Upper lobe of left lung (tissue), 6 donors: ENCODE results near the gene FAM156B. TPM values are rescaled to one million over a fixed set of nuclear protein-coding genes. Genes with fewer than 3 reads are reported as not detected.
"Not testable (repeated sequence)": the region's sequence is repeated elsewhere in the genome, so short reads cannot be mapped to it uniquely, and the experiment has no call there.

Source experiments
- ATAC-seq, 2 donors: fragments of 200-7000 bp; cut with Tn5 transposase; one replicate each; pipeline ENCODE4 v1.9.1; 2022; ENCODE audit warnings: mild to moderate bottlenecking in 2 of 2, moderate library complexity in 2 of 2; ENCODE audit not compliant: low FRiP score in 2 of 2
- DNase-seq, 2 donors: peaks; one replicate each; pipeline ENCODE4 v3.0.0-alpha.2; 2019 to 2020
- H3K27ac ChIP-seq, 4 donors: fragments of 200-600 bp; sonication (generic); one replicate each; pipeline ENCODE4 v1.5.1; 2016 to 2019
- H3K27me3 ChIP-seq, 4 donors: fragments of 200-600 bp; sonication (generic); one replicate each; pipeline ENCODE4 v1.5.1; 2017 to 2019
- H3K36me3 ChIP-seq, 4 donors: fragments of 200-600 bp; sonication (generic); one replicate each; pipeline ENCODE4 v1.5.1; 2016 to 2019
- H3K4me1 ChIP-seq, 4 donors: fragments of 200-600 bp; sonication (generic); one replicate each; pipeline ENCODE4 v1.5.1; 2018 to 2019
- H3K4me3 ChIP-seq, 4 donors: fragments of 200-600 bp; sonication (generic); one replicate each; pipeline ENCODE4 v1.5.1; 2017 to 2019; ENCODE audit warnings: mild to moderate bottlenecking in 2 of 4, moderate library complexity in 1 of 4
- H3K9me3 ChIP-seq, 4 donors: fragments of 200-600 bp; sonication (generic); one replicate each; pipeline ENCODE4 v1.5.1; 2018 to 2019
- EP300 ChIP-seq, 4 donors: sonication (generic); formaldehyde crosslinking; IDR thresholded peaks; one replicate each; pipeline ENCODE4 v1.5.1; 2017; ENCODE audit warnings: antibody characterized with exemption in 4 of 4, control low read depth in 2 of 4
- POLR2A ChIP-seq, 4 donors: fragments of 450-650 bp; IDR thresholded peaks; one replicate each; pipeline ENCODE4 v1.5.1; 2016 to 2017; ENCODE audit warnings: antibody characterized with exemption in 4 of 4, mild to moderate bottlenecking in 2 of 4
- POLR2AphosphoS5 ChIP-seq, 2 donors: sonication (generic); formaldehyde crosslinking; IDR thresholded peaks; one replicate each; pipeline ENCODE4 v1.5.1; 2017; ENCODE audit warnings: antibody characterized with exemption in 2 of 2
- WGBS, 2 donors: methylation state at CpG; one replicate each; pipeline ENCODE4 v1.1.5; 2017 to 2018; 5-methylcytosine and 5-hydroxymethylcytosine counted together
- total RNA-seq, 6 donors: library from RNA; depleted of rRNA in 4 of 6; stranded (reverse); fragments of >200 nt in 4 of 6; gene quantifications; one replicate each; pipeline versions ENCODE4 v1.1.0 to v1.2.1, GENCODE V29; 2016 to 2021
- TF ChIP-seq, protein P1 (sequence below), 6 experiments: fragments of 450-650 bp in 4 of 6; fragments of 200-600 bp in 2 of 6; sonication (generic) in 2 of 6; IDR thresholded peaks; one replicate each; pipeline ENCODE4 v1.5.1; 2016 to 2019; ENCODE audit warnings: antibody characterized with exemption in 6 of 6
- donor health status: DM: no; HTN: no; CAD: no; lungs with moderate emphysema.
- donor health status: DM: no; HTN: yes; CAD: no; lungs with severe emphysema.

Gene FAM156B
- total RNA-seq, 6 donors from 2014 or later: 14.1 to 216 (median 17.2) TPM

DNA sequence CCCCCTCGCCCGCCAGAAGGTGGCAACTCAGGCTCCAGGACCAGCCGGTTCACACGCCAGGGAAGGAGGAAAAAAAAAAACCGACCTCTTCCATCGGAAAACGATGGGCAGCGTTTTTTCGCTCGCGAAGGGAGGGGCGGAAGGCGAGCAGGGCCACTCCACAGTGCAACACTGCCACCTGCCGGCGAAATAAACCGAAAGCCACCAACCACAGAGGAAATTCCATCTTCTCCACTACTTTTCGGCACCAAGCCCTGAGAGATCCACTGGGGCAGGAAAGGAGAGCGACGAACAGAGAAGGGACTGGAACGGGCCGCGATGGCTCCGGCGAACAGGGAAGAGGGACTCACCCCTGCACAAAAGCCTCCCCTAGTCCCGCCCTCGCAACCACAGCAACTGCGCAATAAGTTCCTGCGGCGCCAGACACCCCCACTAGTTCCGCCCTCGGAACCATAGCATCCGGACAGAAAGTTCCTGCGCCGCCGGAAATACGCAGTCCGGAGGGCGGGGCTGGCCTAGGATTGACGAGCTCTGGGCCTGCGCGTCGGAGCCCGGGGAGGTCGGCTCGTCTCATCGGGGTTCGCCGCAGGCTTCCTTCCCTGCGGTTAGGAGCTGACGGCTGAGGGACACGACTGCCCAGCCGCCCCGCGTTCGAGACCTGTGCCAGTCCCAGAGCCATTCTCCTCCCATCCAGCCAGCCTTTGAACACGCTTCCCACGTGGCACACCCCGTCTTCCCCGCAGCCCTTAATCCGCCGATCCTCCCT, 37.8 kb downstream of the FAM156B start:
- WGBS, 2 donors: 0% methylated on average over 5 to 57 of the region's 61 CpGs
- H3K4me3 ChIP-seq: peak overlapping the region; percentile 50 to 65 (median 58)
- TF ChIP-seq POLR2AphosphoS5 (IDR thresholded peaks at IDR 0.05) (peak; percentile 83 to 86), POLR2A (IDR thresholded peaks at IDR 0.05) (peak in 3 of 4 donors; percentile 48 to 88 (median 53)), EP300 (IDR thresholded peaks at IDR 0.05) (peak in 2 of 4 donors; percentile 77 to 79)
- TF ChIP-seq, protein P1, sequence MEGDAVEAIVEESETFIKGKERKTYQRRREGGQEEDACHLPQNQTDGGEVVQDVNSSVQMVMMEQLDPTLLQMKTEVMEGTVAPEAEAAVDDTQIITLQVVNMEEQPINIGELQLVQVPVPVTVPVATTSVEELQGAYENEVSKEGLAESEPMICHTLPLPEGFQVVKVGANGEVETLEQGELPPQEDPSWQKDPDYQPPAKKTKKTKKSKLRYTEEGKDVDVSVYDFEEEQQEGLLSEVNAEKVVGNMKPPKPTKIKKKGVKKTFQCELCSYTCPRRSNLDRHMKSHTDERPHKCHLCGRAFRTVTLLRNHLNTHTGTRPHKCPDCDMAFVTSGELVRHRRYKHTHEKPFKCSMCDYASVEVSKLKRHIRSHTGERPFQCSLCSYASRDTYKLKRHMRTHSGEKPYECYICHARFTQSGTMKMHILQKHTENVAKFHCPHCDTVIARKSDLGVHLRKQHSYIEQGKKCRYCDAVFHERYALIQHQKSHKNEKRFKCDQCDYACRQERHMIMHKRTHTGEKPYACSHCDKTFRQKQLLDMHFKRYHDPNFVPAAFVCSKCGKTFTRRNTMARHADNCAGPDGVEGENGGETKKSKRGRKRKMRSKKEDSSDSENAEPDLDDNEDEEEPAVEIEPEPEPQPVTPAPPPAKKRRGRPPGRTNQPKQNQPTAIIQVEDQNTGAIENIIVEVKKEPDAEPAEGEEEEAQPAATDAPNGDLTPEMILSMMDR (IDR thresholded peaks at IDR 0.05): peak; percentile 91 to 99 (median 96)
- no peaks in the 10 kb centered on the region for H3K27me3 ChIP-seq
- peaks cover 0 to 13% (median 4%) of the 10 kb centered on the region in 4 donors for H3K4me1 ChIP-seq
- ATAC-seq: peak; percentile 98 to 99
- DNase-seq: peak; percentile 95
- no peaks in the 10 kb centered on the region for H3K9me3 ChIP-seq
- peak overlapping the region; percentile 90 to 97 (median 92) for H3K27ac ChIP-seq
- no peaks in the 10 kb centered on the region for H3K36me3 ChIP-seq

DNA sequence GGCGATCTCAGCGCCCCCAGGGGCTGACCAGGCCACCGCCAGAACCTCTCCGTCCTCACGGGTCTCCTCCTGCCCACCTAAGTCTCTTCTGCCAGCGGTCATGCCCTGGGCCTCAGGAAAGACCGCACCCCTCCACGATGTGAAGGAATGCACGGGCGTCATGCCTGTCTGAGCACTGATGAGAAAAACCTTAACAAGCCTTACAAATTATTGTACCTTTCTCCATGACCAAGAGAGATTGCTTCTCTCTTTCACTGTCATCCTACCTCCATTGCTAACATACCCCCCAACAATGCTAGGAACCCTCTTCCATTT, 38.3 kb downstream of the FAM156B start:
- WGBS, 2 donors: 3% methylated on average over 10 of the region's 10 CpGs; no CpG with 5 or more reads in 1 of the 2 donors
- not testable (repeated sequence) for DNase-seq, ATAC-seq

DNA sequence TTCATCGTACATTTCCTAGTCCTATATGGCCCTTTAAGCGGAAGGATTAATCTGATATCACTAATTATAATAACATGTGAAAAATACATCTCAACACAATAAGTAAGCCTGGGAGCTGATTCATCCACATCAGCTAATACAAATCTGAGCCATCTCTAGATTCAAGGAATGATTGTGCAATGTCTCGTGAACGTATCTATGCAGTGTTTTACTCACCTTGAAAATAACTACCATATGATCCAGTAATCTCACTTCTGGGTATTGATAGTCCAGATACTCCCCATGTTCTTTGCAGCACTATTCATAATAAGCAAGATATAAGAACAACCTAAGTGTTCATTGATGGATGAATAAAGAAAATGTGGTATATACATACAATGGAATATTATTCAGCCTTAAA, 43.6 kb downstream of the FAM156B start:
- not testable (repeated sequence) for DNase-seq, H3K4me3 ChIP-seq, H3K36me3 ChIP-seq, H3K4me1 ChIP-seq, H3K9me3 ChIP-seq, ATAC-seq, H3K27ac ChIP-seq, H3K27me3 ChIP-seq
- no CpG with 5 or more reads among the region's 4 CpGs for WGBS, 2 donors

More for the DNA sequence above, 38.3 kb downstream of the FAM156B start:
- H3K9me3 ChIP-seq, H3K36me3 ChIP-seq, H3K27me3 ChIP-seq: not testable (repeated sequence)
- H3K4me1 ChIP-seq: peaks cover 0 to 13% (median 4%) of the 10 kb centered on the region in 4 donors
- peak overlapping the region; percentile 90 to 97 (median 92) for H3K27ac ChIP-seq
- peak overlapping the region; percentile 50 to 65 (median 58) for H3K4me3 ChIP-seq

DNA sequence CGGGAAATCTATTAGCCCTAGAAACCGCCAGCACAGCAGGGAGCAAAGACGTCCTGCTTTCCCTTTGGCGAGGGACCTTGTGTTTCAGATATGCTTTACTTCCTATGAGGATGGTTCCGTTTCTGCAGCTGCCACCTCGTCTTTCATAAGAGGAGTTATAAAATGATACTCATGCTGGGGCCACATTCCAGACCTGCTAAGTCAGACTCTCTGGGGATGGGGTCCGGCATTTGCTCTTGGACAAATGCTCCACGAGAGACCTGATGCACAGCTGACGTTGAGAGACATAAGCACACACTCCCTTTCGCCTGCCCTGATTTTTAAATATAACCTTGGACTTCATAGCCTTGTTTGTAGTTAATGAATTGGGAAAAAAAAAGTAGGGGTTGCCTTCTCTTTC, 44.6 kb downstream of the FAM156B start:
- H3K9me3 ChIP-seq, H3K4me3 ChIP-seq, H3K27me3 ChIP-seq, DNase-seq, H3K36me3 ChIP-seq, ATAC-seq, H3K4me1 ChIP-seq, H3K27ac ChIP-seq: not testable (repeated sequence)
- WGBS, 2 donors: no CpG with 5 or more reads among the region's 10 CpGs

DNA sequence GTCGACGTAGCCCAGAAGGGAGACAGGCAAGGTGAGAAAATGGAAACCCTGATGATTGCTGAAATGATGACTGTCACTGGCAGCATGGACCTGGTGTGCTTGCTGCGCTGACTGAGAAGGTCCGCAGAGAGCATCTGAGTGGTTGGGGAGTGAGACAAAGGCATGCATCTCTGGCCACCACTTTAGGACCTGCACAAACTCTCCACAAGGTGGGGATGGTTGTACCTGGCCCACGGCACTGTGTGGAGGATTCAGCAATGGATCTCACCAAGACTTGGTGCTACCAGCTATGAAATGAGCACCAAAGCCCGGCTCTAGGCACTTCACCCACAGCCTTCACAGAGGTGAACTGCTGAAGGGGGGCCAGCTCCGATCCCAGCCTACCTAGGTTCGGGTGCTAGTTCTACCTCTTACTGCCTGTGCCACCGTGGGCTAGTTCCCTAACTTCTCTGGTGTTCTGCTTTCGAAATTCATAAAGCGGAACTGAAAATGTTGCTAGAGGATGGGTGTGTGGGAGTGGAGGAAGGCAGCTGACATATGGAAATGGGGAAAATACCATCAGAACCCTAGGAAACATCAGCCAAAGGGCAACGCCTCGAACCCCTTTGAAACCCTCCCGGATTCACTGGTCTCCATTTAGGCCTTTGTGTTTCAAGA, 48.8 kb downstream of the FAM156B start:
- no CpG with 5 or more reads among the region's 14 CpGs for WGBS, 2 donors
- ATAC-seq: peak; percentile 20 to 44
- not testable (repeated sequence) for H3K4me1 ChIP-seq, H3K27ac ChIP-seq, H3K36me3 ChIP-seq, H3K9me3 ChIP-seq, DNase-seq, H3K4me3 ChIP-seq, H3K27me3 ChIP-seq

DNA sequence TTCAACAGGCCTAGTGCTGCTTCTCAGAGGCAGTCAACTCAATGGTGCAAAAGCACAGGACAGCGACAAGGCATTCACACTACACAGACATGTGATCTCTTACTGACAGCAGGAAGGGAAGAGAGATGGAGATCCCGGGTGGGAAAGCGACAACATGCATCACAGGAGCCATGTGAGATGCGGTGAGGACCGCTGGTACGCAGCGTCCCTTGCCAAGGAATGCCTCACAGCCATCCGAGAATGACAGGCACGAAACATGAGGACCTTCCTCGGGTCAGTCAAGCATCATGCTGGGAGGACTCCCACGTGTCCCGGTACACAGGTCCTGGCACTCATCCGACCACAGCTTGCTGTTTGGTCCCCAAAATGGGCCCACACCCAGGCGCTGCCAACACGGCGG, 50.4 kb downstream of the FAM156B start:
- H3K27me3 ChIP-seq, H3K4me3 ChIP-seq, H3K36me3 ChIP-seq, DNase-seq, H3K9me3 ChIP-seq, H3K4me1 ChIP-seq, H3K27ac ChIP-seq: not testable (repeated sequence)
- ATAC-seq: peak in 1 of 2 donors; percentile 34
- WGBS, 2 donors: no CpG with 5 or more reads among the region's 16 CpGs

DNA sequence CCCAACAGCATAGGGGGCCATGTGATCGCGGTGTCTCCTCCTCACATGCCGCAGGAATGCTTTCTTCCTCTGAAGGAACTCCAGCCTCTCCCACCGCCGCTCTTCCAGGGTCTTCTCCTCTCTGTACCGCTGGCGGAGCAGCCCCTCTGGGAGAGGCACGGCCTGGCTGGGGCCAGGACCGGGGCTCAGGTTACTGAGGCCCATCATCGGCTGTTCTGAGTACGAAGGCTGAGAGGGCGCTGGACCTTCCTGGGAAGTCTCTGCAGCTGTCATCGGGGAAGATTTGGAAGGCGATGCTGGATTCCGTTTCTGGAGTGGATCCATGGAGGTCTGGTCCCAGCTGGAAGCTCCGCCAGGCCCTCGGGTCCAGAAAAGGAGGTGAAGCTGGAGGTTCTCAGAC, 51.1 kb downstream of the FAM156B start:
- no CpG with 5 or more reads among the region's 17 CpGs for WGBS, 2 donors

DNA sequence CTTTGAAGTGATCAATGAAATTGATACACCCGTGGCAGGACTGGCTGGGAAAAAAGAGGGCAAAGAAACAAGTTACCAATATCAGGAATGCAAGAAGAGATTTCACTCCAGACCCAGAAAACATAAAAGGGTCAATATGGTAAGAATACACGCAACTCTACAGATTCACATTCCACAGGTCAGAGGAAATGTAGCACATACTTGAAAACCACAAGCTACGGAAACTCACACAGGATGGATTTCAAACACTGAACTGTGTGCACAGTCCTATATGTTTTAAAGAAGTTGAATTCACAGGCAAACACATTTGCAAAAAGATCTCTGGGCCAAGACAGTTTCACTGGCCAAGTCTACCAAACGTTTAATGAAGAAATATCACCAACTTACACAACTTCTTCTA, 52.2 kb downstream of the FAM156B start:
- H3K4me3 ChIP-seq, H3K27me3 ChIP-seq, H3K36me3 ChIP-seq, DNase-seq, H3K4me1 ChIP-seq, ATAC-seq, H3K9me3 ChIP-seq, H3K27ac ChIP-seq: not testable (repeated sequence)
- WGBS, 2 donors: no CpG with 5 or more reads among the region's 4 CpGs

More for the DNA sequence above, 51.1 kb downstream of the FAM156B start:
- not testable (repeated sequence) for H3K27me3 ChIP-seq, H3K36me3 ChIP-seq, ATAC-seq, DNase-seq, H3K4me1 ChIP-seq, H3K9me3 ChIP-seq, H3K4me3 ChIP-seq, H3K27ac ChIP-seq

DNA sequence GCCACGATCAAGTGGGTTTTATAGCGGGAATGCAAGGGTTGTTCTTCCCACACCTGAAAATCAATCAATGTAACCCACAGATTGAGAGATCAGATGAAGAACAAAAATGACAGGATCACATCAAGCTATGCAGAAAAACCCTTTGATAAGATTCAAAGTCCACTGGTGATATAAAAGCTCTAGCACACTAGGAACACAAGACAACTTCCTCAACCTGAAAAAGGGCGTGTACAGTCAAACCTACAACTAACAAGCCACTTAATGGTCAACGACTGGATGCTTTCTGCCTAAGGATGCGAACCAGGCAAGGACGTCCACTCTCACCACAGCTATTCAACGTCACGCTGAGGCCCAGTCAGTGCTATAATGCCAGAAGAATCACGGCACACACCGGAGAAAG, 52.8 kb downstream of the FAM156B start:
- H3K4me3 ChIP-seq, DNase-seq, ATAC-seq, H3K9me3 ChIP-seq, H3K27ac ChIP-seq, H3K36me3 ChIP-seq, H3K4me1 ChIP-seq, H3K27me3 ChIP-seq: not testable (repeated sequence)
- WGBS, 2 donors: no CpG with 5 or more reads among the region's 10 CpGs
